Measurements from ENCODE around the gene FSD1.
A peak's percentile ranks its signal among the peaks of the same experiment; 100 is the strongest.

The FSD1 gene

GRCh38 chr19:4360081-4360569 is 55.7 kb downstream of the FSD1 start:
- no peak for DNase-seq (ENCODE audit: low read depth)
- no peak for TF ChIP-seq CTCF (IDR thresholded peaks at IDR 0.05; ENCODE audit: low read length, missing control alignments)
- H3K4me3 ChIP-seq (replicated peaks; ENCODE audit: low read depth, low read length): no peak overlapping the region

GRCh38 chr19:4360641-4361151 is 56.3 kb downstream of the FSD1 start:
- no peak for DNase-seq (ENCODE audit: low read depth)
- no peak overlapping the region for H3K4me3 ChIP-seq (replicated peaks; ENCODE audit: low read depth, low read length)
- TF ChIP-seq CTCF (IDR thresholded peaks at IDR 0.05; ENCODE audit: low read length, missing control alignments): no peak

- no peak for TF ChIP-seq CTCF (IDR thresholded peaks at IDR 0.05; ENCODE audit: low read length, missing control alignments)
- DNase-seq (ENCODE audit: low read depth): no peak
- H3K4me3 ChIP-seq (replicated peaks; ENCODE audit: low read depth, low read length): no peak overlapping the region
These were observed 57.0 kb downstream of the FSD1 start for GRCh38 chr19:4361152-4362046.

GRCh38 chr19:4362101-4362828 is 57.9 kb downstream of the FSD1 start:
- TF ChIP-seq CTCF (IDR thresholded peaks at IDR 0.05; ENCODE audit: low read length, missing control alignments): no peak
- DNase-seq (ENCODE audit: low read depth): no peak
- no peak overlapping the region for H3K4me3 ChIP-seq (replicated peaks; ENCODE audit: low read depth, low read length)

GRCh38 chr19:4362831-4363545 is 58.6 kb downstream of the FSD1 start:
- no peak for DNase-seq (ENCODE audit: low read depth)
- H3K4me3 ChIP-seq (replicated peaks; ENCODE audit: low read depth, low read length): no peak overlapping the region
- peak; percentile 16 for TF ChIP-seq CTCF (IDR thresholded peaks at IDR 0.05; ENCODE audit: low read length, missing control alignments)

- no peak overlapping the region for H3K4me3 ChIP-seq (replicated peaks; ENCODE audit: low read depth, low read length)
- no peak for TF ChIP-seq CTCF (IDR thresholded peaks at IDR 0.05; ENCODE audit: low read length, missing control alignments)
- no peak for DNase-seq (ENCODE audit: low read depth)
These were observed 59.3 kb downstream of the FSD1 start for GRCh38 chr19:4363571-4364304.
